GM11168 (cell line): Measurements from ENCODE around the gene S1PR3.

Source experiments
- in situ Hi-C: fragments of 300-500 bp; cut with MboI; formaldehyde crosslinking; loops from one replicate; pipeline ENCODE4 v1.12.0; 2022; ENCODE audit warnings: low sequenced_read_pairs; ENCODE audit not compliant: unreplicated experiment

The S1PR3 gene

DNA sequence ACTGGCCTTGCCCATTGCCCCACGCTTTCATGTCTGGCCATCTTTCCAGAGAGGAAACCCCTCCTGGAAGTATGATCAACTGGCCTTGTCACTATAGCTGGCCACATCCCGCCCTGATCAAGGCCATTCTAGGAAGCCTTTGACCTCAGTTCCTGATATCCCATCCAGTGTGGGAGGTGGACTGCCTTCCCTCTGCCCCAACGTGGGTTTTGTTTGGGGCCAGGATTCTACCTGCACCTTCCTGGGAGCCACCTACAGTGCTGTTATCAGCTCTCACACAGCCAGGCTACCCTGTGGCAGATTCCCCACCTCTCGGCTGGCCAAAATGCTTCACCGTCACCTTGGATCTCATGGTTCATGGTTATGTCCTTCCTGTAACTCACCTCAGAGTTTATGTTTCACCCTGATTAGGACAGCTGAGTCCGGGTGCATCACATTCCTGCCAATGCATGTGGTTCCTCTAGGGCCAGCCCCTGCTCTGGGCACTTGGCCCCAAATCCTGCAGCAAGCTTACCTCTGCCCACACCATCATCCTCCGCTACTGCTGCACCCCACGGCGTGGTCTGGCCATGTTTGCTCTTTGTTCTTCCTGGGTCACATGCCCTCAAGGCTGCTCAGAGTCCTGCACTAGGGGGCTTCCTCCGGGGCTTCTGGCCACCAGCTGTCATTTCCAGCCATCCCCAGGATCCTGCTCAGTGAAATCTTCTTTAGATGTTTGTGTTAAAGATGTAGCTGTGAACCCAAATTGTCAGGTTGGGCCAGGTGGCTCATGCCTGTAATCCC lies 24.2 kb upstream of the S1PR3 start:
- in situ Hi-C loops: no loop called here

DNA sequence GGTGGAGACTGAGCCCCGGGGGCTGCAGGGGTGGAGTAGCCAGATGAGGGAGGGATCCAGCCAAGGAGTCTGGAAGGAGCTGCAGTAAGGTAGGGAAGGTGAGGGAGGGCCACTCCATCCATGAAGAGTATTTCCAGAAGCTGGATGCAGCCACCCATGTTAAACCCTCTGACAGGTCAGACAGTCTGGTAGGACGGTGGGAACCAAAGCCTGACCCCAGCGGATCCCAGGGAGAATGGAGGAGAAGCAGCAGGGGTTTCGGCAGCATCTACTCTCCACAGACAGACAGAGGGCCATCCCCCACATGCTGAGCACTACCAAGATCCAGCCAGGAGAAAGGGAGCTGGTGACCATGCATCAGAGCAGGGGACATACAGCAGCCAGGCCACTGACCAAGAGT lies 22.5 kb upstream of the S1PR3 start:
- in situ Hi-C loops: no loop called here

DNA sequence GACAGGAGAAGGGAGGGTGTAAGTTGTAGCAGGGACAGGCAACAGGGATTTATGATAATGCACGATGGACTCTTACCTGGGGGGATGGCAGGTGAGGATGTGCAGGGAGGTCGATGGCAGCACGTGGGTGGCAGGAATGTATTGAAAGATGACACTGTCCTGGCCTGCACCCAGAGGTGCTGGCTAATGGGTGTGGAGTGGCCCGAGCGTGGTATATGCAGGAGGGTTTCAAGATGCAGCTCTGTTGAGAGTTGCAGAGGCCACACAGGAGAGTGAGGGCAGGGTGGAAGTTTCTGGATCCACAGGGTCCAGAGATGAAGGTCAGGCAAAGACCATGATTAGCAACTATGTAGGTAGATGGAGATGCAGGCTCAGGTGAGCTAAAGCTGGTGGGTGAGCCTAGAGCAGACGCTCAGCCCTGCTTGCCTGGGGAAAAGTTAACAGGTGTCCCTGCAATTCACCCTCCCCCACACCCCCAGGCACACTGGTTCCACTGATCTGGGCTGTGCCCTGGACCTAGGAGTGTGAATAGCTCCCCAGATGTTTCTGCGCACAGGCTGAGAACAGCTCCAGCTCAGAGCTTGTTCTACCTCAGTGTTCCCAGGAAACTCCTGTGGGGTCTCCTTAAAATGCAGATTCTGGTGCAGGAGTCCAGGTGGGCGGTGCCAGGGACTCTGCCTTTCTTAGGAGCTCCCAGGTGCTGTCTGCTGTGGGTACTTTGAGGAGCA lies 21.5 kb upstream of the S1PR3 start:
- in situ Hi-C loops: no loop called here

GRCh38 chr9:88971131-88971960 lies 19.9 kb upstream of the S1PR3 start:
- in situ Hi-C loops: no loop called here

GRCh38 chr9:88972401-88972800 lies 18.9 kb upstream of the S1PR3 start:
- in situ Hi-C loops: no loop called here

GRCh38 chr9:88973281-88974045 lies 17.8 kb upstream of the S1PR3 start:
- in situ Hi-C loops: no loop called here

DNA sequence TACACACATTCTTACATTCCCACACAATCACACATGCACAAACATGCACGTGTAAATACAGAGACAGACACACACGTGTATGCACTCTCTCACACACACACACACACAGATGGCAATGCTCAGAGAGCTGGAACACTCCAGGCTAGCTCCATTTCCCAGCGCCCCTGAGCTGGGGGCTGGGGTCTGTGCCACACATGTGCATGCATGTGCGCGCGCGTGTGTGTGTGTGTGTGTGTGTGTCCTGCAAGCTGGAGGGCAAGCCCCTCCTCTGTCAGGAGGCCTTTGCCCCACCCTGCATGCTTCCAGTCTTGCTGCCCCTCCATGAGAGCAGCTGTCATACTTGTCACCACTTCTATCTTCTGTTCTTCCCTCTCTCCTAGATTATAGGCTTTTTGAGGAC lies 16.6 kb upstream of the S1PR3 start:
- in situ Hi-C loops: no loop called here

- in situ Hi-C loops: no loop called here
Measured at GRCh38 chr9:88975966-88976889, 15.0 kb upstream of the S1PR3 start.

DNA sequence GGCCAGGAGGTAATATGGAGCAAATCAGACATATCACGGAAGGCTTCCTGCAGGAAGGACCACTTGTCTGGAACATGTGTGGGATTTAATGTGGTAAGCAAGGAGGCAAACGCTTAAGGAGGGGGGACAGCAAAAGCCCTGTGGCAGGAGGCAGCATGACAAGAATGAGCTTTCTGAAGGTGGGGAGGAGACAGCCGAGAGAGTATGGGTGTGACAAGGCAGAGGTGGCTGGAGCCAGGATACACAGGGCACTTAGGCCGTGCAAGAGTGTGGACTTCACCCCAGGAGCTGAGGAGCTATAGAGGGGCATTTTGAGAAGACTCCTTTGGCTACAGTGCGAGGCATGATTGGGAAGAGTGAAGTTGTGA lies 14.4 kb upstream of the S1PR3 start:
- in situ Hi-C loops: no loop called here

- in situ Hi-C loops: no loop called here
Measured at GRCh38 chr9:88978034-88978433, 13.2 kb upstream of the S1PR3 start.

- in situ Hi-C loops: no loop called here
Measured at GRCh38 chr9:88979021-88979420, 12.2 kb upstream of the S1PR3 start.

- in situ Hi-C loops: no loop called here
Measured at GRCh38 chr9:88979791-88980190, 11.5 kb upstream of the S1PR3 start.

DNA sequence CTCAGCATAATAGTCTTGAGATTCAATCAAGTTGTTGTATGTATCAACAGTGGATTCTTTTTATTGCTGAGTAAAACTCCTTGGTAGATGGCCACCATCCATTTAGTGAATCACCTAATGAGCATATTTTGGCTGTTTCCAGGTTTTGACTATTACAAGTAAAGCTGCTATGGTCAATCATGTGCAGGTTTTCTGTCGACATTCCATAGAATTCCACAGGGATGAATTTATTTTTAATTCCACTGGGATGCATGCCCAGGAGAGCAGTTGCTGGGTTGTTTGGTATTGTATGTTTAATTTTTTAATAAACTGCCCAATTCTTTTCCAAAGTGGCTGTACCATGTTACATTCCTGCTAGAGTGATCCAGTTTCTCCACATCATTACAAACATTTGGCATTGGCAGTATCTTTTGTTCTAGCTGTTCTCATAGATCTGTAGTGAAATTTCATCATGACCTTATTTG lies 10.5 kb upstream of the S1PR3 start:
- in situ Hi-C loops: no loop called here

DNA sequence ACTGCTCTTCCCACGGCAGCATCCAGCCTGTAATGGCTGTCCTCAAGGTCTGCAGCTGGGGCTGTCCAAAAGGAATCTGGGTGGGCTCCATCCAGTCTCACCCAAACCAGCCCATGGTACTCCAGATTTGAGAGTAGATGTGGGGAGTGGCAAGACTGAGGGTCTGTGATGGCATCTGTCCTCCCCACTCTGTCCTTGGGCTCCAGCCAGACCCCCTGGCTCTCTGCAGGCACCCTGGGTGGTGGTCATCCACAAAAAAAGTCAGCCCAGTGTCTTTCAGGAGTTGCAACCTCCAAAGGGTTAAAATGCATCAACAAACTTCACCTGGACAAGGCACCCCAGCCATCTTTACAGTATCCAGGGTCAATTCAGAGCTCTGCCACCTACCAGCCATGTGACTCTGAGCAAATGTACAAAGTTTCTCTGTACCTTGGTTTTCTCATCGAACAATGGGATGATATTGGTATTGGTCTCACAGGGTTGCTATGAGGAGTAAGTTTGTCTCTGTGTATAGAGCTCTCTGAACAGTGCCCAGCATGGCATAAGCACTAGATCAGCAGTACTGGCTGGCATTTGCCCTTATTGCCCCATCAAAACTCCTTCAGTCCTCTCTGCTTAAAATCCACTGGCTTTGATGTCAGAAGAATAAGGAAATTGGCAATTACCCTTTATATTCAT lies 7.3 kb upstream of the S1PR3 start:
- in situ Hi-C loops: no loop called here

DNA sequence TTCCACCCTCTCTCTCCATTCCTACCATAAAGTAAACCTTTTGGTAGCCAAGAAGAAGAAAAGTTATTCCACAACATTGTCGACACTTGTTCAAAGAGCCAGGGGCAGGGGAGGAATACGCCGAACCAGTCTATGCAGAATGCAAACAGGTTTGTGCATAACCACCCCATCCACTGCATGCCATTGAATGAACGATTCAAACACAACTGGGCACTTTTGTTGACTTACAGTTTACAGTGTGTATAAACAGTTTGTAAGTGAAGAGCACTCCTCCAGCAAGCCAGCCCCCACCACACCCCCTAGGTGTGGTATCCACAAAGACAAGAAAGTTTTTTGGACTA lies 6.8 kb upstream of the S1PR3 start:
- in situ Hi-C loops: no loop called here

- in situ Hi-C loops: no loop called here
Measured at GRCh38 chr9:88985616-88986015, 5.7 kb upstream of the S1PR3 start.

DNA sequence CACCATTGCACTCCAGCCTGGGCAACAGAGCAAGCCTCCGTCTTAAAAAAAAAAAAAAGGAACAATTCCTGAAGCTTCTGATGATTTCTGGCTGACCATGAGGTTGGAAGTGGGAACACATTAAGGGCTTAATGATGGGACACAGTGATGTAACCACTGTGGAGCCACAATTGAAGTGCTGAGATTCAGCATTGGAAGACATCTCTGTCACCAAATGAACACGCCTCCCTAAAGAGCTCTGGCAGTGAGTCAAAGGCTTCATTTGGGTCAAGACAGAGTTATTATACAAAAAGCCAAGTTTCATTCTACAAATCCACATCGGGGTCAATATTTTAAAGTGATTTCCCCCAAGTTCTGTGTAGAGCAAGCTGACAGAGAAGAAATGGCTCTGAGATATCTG lies 4.5 kb upstream of the S1PR3 start:
- in situ Hi-C loops: no loop called here

GRCh38 chr9:88987661-88988060 lies 3.6 kb upstream of the S1PR3 start:
- in situ Hi-C loops: no loop called here
